Activated CD4-positive, alpha-beta T cell treated with anti-CD3 and anti-CD28 coated beads, Interleukin-2, amount 10 ng/mL, durations not matched to agents 24 days and 14 days (primary cell): ENCODE results near the gene CYP3A5. TPM values are rescaled to one million over a fixed set of nuclear protein-coding genes. Genes with fewer than 3 reads are reported as not detected.
"Not testable (repeated sequence)": the region's sequence is repeated elsewhere in the genome, so short reads cannot be mapped to it uniquely, and the experiment has no call there.

Experiments
- DNase-seq: peaks from one replicate; pipeline ENCODE4 v3.0.0; 2022
- H3K27ac Mint-ChIP-seq: one replicate; pipeline ENCODE4 v1.8.0; 2022; ENCODE audit warnings: mild to moderate bottlenecking, mixed read lengths
- H3K27me3 Mint-ChIP-seq: one replicate; pipeline ENCODE4 v1.8.0; 2022; ENCODE audit warnings: mixed read lengths
- H3K36me3 Mint-ChIP-seq: one replicate; pipeline ENCODE4 v1.8.0; 2022; ENCODE audit warnings: low read depth, mild to moderate bottlenecking, mixed read lengths
- H3K4me1 Mint-ChIP-seq: one replicate; pipeline ENCODE4 v1.8.0; 2021; ENCODE audit warnings: mixed read lengths
- H3K4me3 Mint-ChIP-seq: one replicate; pipeline ENCODE4 v1.8.0; 2022; ENCODE audit warnings: mild to moderate bottlenecking, moderate library complexity, mixed read lengths
- H3K9me3 Mint-ChIP-seq: one replicate; pipeline ENCODE4 v1.8.0; 2021; ENCODE audit warnings: mixed read lengths
- intact Hi-C: fragments of 100-400 bp; cut with micrococcal nuclease; formaldehyde crosslinking; loops from one replicate; pipeline ENCODE4 v1.15.1; 2023
- total RNA-seq: library from RNA; stranded (reverse); gene quantifications from 2 replicates; pipeline ENCODE4 v1.2.3, GENCODE V29; 2022

The CYP3A5 gene
- total RNA-seq, 1 donor from 2014 or later = not detected

DNA sequence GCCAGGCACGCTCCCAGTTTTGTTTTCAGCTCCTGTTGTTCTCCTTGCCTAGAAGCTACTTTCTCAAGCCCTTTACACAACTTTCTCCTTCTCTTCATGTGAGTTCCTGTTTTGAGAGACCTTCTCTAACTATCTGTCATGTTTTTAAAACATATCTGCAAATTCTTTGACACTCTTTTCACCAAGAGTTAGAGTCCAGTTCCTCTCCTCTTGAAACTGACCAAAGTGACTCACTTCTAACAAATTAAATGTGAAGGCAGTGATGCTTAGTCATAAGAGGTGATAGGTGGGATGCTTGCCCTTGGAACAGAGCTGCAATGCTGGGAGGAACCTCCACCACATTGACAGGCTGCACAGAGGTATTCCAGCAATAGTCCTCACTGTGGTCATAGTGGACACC lies 37.8 kb downstream of the CYP3A5 start:
- DNase-seq = no peak
- Mint-ChIP-seq H3K4me1 (peaks cover 31% of the 10 kb centered on the region), H3K36me3 (peaks cover 63% of the 10 kb centered on the region), H3K4me3 (no peak overlapping the region), H3K9me3 (peaks cover 8% of the 10 kb centered on the region), H3K27ac (peak overlapping the region; percentile 21), H3K27me3 (no peaks in the 10 kb centered on the region)
- intact Hi-C loops = no loop called here

DNA sequence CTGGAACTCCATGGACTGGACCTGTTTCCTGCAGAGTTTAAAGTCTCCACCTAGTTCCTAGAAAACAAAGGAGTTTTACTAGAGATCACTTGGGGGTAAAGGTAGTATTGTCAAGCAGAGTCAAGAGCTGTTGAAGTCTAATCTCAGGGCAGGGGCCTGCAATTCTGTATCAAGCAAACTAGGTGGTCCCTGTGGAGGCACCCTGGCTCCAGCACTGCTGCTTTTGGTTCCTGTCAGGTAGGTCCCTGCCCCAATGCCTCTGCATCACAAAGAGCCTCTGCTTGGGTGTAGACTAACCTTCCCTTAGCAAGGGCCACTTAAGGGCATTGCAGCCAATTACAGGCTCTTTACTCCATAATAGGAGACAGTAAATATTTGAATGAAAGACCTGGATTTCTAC lies 40.5 kb downstream of the CYP3A5 start:
- Mint-ChIP-seq H3K27ac (no peak overlapping the region), H3K36me3 (peaks cover 51% of the 10 kb centered on the region), H3K4me3 (no peak overlapping the region), H3K9me3 (no peaks in the 10 kb centered on the region), H3K27me3 (no peaks in the 10 kb centered on the region), H3K4me1 (peaks cover 32% of the 10 kb centered on the region)
- no peak for DNase-seq
- intact Hi-C loops = no loop called here

DNA sequence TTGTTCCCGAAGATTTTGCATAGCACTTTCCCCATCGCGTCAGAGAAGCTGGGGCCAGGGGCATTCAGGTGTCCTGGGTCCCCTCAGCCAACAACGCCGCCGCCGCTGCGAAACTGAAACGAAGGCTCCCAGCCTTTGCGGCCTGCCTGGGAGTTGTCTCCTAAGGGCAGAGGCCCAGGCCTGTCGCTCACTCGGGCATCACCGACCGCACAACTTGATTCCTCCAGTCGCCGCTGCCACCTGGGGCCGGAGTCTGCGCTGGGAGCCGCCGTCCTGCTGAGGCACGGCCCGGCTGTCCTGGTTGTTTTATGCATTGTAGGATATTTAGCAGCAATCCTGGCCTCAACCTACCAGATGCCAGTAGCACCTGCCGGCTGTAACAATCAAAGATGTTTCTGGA lies 41.1 kb downstream of the CYP3A5 start:
- no peak overlapping the region for H3K27ac Mint-ChIP-seq
- H3K36me3 Mint-ChIP-seq = peaks cover 51% of the 10 kb centered on the region
- no peak overlapping the region for H3K4me3 Mint-ChIP-seq
- H3K4me1 Mint-ChIP-seq = peaks cover 32% of the 10 kb centered on the region
- DNase-seq = no peak
- H3K9me3 Mint-ChIP-seq = no peaks in the 10 kb centered on the region
- intact Hi-C loops = no loop called here
- no peaks in the 10 kb centered on the region for H3K27me3 Mint-ChIP-seq

DNA sequence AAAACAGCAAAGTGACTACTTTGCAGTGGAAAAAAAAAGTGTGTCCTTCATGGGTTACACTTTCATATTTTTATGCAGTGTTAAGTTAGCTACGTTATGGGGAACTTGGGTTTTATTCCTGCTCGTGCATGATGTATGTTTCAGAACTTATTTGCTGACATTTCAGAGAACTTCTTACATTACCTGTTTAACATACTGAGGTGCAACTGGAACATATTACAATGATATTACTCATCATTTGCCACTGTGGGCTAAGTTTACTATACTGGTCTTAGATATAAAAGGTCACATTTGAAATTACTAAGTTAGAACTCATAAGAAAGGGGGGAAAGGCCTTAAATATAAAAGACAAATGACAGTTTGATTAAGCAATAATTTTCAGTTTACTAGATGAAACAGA lies 42.4 kb downstream of the CYP3A5 start:
- Mint-ChIP-seq H3K36me3 (peaks cover 50% of the 10 kb centered on the region), H3K4me1 (peaks cover 25% of the 10 kb centered on the region), H3K27ac (peak overlapping the region; percentile 42)
- H3K9me3 Mint-ChIP-seq, H3K27me3 Mint-ChIP-seq, DNase-seq, H3K4me3 Mint-ChIP-seq: not testable (repeated sequence)
- intact Hi-C loops = loop anchor here (1.0 kb wide), 1 partner anchor 14 kb away; no protein-coding TSS in a partner anchor

DNA sequence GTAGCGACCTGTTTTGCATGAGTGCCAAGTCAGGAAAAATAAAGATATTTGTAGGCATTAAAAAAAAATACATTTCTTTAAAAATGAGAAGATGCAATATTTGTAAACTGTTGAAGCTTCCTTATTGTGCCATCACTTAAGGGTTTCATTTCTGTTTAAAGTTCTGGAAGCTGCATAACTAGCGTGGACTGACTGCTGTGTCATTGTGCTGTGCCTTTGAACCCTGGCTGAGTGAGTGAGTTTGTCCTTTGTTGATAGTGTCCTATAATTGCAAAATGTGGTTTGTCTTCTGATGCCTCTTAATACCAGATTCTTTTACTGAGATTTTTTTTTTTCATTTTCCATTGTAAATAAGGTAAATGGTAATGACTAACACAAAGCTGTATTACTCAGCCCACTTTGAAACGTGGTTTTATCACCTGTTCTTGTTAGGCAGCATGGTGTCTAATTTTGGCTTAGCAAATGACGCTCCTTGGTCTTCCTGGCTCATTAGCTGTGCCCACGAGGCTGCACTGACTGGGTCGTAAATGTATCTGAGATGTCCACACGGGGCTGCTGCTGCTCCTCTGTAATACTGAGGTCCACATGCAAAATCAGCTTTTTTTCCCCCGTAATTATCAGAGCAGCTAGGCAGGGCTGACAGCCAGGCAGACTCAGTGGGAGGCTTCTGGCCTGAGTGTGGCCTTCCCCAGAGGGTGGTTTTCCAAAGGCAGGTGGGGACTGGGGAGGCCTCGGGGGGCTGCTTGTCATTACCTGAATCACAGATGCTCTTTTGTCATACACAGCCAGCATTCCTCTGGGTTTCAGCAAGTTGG lies 48.3 kb downstream of the CYP3A5 start:
- Mint-ChIP-seq H3K4me3 (no peak overlapping the region), H3K9me3 (no peaks in the 10 kb centered on the region), H3K36me3 (peaks cover 67% of the 10 kb centered on the region), H3K27ac (peak overlapping the region; percentile 85), H3K27me3 (no peaks in the 10 kb centered on the region), H3K4me1 (peaks cover 23% of the 10 kb centered on the region)
- peak; percentile 54 for DNase-seq
- intact Hi-C loops = no loop called here

DNA sequence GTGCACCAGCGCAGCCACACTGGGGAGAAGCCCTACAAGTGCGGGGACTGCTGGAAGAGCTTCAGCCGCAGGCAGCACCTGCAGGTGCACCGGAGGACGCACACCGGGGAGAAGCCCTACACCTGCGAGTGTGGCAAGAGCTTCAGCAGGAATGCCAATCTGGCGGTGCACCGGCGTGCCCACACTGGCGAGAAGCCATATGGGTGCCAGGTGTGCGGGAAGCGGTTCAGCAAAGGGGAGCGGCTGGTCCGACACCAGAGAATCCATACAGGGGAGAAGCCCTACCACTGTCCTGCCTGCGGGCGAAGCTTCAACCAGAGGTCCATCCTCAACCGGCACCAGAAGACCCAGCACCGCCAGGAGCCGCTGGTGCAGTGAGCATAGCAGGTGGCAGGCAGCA lies 50.2 kb downstream of the CYP3A5 start:
- intact Hi-C loops = no loop called here
- Mint-ChIP-seq H3K4me1 (peaks cover 42% of the 10 kb centered on the region), H3K4me3 (no peak overlapping the region), H3K27me3 (no peaks in the 10 kb centered on the region), H3K27ac (no peak overlapping the region), H3K9me3 (no peaks in the 10 kb centered on the region), H3K36me3 (peaks cover 77% of the 10 kb centered on the region)
- no peak for DNase-seq

DNA sequence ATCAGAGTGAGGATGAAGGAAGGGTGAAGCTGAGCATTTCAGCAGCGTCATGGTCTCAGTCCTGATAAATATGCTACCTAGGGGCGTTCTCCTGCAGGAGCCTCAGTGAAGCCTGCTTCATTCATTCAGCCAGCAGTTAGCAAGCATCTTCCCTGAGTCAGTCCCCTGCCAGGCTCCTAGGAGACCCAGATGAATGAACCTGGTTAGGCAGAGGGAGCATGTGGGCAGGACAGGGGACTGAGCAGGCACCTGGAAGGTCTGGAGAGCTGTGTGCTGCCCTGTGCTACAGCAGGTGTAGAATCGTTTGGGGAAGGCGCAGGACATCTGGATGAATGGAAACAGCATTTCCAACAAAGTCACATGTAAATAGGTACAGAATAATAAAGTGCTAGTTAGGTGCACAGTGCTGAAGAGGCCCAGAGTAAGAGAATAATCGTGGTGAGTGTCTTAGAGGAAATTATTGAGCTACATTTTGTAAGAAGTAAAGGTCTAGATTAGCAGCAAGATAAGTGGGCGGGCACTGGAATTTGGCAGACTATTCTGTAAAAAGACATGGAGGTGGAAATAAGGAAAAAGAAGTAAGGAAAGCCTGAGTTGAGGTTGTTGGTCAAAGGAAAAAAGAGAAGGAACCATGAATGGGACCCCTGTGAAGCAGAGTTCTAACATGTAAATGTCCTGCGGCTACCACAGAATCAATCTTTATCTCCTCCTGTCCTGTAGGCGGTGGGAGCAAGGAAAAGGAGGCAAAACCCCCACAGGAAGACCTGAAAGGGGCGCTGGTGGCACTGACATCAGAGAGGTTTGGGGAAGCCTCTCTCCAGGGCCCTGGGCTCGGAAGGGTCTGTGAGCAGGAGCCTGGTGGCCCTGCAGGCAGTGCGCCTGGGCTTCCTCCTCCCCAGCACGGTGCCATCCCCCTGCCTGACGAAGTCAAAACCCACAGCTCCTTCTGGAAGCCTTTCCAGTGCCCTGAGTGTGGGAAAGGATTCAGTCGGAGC lies 51.0 kb downstream of the CYP3A5 start:
- no peaks in the 10 kb centered on the region for H3K27me3 Mint-ChIP-seq
- H3K4me3 Mint-ChIP-seq = no peak overlapping the region
- peak overlapping the region; percentile 30 for H3K27ac Mint-ChIP-seq
- peaks cover 83% of the 10 kb centered on the region for H3K36me3 Mint-ChIP-seq
- intact Hi-C loops = no loop called here
- no peaks in the 10 kb centered on the region for H3K9me3 Mint-ChIP-seq
- peaks cover 51% of the 10 kb centered on the region for H3K4me1 Mint-ChIP-seq
- no peak for DNase-seq

DNA sequence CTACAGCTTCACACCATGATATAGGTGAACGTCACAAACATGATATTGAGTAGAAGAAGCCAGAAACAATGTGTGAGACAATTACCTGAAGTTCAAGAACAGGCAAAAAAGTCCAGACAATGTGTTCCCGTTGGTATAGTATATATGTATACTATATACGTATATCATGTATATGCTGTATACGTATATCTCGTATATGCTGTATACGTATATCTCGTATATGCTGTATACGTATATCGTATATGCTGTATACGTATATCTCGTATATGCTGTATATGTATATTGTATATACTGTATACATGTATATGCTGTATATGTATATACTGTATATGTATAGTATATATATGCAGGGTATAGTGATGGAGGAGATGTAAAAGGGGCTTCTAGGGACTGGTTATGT lies 52.3 kb downstream of the CYP3A5 start:
- Mint-ChIP-seq H3K4me1 (peaks cover 63% of the 10 kb centered on the region), H3K36me3 (peaks cover 86% of the 10 kb centered on the region), H3K27ac (no peak overlapping the region), H3K27me3 (no peaks in the 10 kb centered on the region), H3K9me3 (no peaks in the 10 kb centered on the region), H3K4me3 (no peak overlapping the region)
- intact Hi-C loops = no loop called here
- DNase-seq = no peak

DNA sequence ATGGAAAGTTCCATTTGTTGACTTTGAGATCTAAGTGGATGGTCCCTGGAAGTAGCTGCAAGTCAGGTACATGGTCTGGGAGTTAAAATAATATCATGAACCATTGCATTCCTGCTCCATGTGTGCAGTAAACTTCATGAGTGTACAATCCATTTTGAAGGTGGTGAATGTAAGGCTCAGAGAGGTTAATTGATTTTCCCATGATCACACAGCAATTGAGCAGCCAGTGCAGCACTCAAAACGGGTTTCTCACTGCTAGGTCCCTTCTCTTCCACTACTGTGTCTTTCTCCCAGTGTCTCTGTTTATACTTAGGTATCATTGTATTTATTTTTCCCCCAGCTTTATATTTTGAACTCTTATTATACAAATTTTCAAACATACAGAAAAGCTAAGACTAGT lies 53.1 kb downstream of the CYP3A5 start:
- DNase-seq = no peak
- Mint-ChIP-seq H3K36me3 (peaks cover 89% of the 10 kb centered on the region), H3K4me3 (peak overlapping the region; percentile 91), H3K27ac (peak overlapping the region; percentile 92), H3K9me3 (no peaks in the 10 kb centered on the region), H3K27me3 (no peaks in the 10 kb centered on the region), H3K4me1 (peaks cover 61% of the 10 kb centered on the region)
- intact Hi-C loops = no loop called here

DNA sequence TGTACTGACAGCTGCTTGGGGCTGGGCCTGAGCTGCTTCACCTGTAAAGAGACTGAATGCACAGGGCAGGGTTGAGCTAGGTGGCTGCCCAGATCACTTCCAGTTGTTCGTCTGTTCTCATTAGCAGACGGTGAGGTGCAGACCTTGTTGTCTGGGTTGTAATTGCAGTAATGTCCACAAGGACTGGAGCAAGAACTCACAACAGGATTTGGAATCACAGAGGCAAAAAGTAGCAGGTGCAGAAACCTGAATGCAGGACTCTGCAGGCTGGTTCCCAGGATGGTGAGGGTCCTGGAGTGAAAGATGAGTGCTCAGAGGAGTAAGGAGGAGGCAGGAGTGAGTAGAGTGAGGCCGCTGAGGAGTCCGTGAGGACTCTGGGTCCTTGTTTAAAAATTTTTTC lies 53.8 kb downstream of the CYP3A5 start:
- peak overlapping the region; percentile 91 for H3K4me3 Mint-ChIP-seq
- no peaks in the 10 kb centered on the region for H3K27me3 Mint-ChIP-seq
- no peaks in the 10 kb centered on the region for H3K9me3 Mint-ChIP-seq
- intact Hi-C loops = no loop called here
- H3K4me1 Mint-ChIP-seq = peaks cover 59% of the 10 kb centered on the region
- peak overlapping the region; percentile 92 for H3K27ac Mint-ChIP-seq
- no peak for DNase-seq
- peaks cover 90% of the 10 kb centered on the region for H3K36me3 Mint-ChIP-seq

DNA sequence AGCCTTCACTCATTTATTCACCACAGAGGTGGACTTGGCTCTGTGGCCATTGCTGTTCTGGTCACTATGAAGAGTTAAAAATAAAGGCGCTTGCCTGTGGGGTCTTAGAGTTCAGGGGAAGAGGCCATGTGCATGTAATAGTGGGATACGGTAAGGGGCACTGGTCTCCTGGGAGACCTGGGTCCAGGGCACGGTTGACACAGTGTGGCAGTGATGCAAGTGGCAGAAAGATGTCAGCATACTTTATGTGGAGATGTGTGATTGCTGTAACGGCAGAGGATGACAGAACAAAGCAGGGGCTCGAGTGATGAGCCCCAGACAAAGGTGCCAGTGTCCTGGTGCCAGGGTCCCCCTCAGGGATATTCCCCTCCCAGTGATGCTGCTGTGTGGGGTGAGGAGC lies 54.5 kb downstream of the CYP3A5 start:
- intact Hi-C loops = no loop called here
- Mint-ChIP-seq H3K27ac (peak overlapping the region; percentile 92), H3K4me3 (peak overlapping the region; percentile 91), H3K4me1 (peaks cover 57% of the 10 kb centered on the region), H3K9me3 (no peaks in the 10 kb centered on the region), H3K27me3 (no peaks in the 10 kb centered on the region), H3K36me3 (peaks cover 90% of the 10 kb centered on the region)
- no peak for DNase-seq

DNA sequence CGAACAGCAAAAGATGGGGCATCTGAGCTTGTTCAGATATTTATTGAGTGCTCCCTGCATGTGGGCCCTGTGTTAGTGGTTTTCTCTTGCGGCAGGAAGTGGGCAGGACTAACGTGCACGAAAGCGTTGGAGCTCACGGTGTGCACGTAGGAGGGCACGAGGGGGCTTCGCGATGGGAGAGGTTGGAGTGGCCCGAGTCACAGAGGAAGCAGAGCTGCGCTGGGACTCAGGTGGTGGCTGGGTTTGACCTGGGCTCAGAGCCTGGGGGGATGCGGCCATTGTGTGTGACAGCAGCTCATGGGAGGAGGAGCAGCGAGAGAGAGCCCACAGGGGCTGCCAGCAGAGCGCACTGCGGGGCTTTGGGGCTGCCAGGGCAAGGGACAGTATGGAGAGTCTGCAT lies 55.3 kb downstream of the CYP3A5 start:
- intact Hi-C loops = no loop called here
- H3K9me3 Mint-ChIP-seq = no peaks in the 10 kb centered on the region

DNA sequence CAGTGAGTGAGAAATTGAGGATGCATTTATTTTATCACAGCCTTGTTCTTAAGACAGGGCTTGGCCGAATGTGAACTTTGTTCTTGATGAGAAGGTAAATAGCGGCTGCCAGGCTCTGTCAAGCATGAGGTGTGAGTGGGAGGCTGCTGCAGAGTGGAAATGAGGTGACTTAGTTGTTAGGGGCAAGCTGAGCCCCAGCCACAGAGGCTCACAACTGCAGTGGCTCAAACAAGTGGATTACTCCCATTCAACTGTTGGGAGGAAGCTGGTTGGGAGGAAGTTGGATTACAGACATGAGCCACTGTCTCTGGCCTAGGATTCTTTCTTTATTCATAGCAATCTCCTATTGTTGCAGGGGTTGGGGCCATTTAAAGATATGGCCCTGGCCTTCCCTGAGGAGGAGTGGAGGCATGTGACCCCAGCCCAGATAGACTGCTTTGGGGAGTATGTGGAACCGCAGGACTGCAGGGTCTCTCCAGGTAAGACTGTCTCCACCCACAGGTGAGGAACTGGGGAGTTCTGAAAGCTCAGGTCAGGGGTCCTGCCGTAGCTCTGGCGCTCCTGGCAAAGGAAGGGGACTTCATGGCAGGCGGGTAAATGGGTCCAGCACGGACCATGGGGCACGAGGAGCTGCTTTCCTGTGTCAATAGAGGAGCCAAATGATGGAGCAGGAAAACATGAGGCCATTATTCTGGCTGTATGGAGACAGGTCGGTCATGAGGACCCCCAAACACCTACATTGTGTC lies 55.9 kb downstream of the CYP3A5 start:
- peak; percentile 72 for DNase-seq
- Mint-ChIP-seq H3K9me3 (no peaks in the 10 kb centered on the region), H3K27me3 (no peaks in the 10 kb centered on the region), H3K4me1 (peaks cover 62% of the 10 kb centered on the region), H3K36me3 (peaks cover 90% of the 10 kb centered on the region), H3K27ac (peak overlapping the region; percentile 92), H3K4me3 (peak overlapping the region; percentile 91)
- intact Hi-C loops = loop anchor here (1.0 to 2.0 kb wide), 2 partner anchors 13 to 65 kb away; partner anchors contain the start of gene ZNF655

More for the DNA sequence above, 55.3 kb downstream of the CYP3A5 start:
- H3K4me3 Mint-ChIP-seq = peak overlapping the region; percentile 91
- peak; percentile 92 for DNase-seq
- peaks cover 57% of the 10 kb centered on the region for H3K4me1 Mint-ChIP-seq
- H3K27me3 Mint-ChIP-seq = no peaks in the 10 kb centered on the region
- H3K36me3 Mint-ChIP-seq = peaks cover 88% of the 10 kb centered on the region
- peak overlapping the region; percentile 92 for H3K27ac Mint-ChIP-seq
